H1 (cell line): ENCODE measurements around the gene HSDL2. TPM values are rescaled to one million over a fixed set of nuclear protein-coding genes. Genes with fewer than 3 reads are reported as not detected.

ENCODE experiments used
- CTCF ChIA-PET: fragments of 300-600 bp; sonication (Branson Sonifier 250); formaldehyde crosslinking; loops from one replicate; lab custom pipeline; 2021; ENCODE audit not compliant: partially characterized antibody; lab: Charles Lee
- POLR2A ChIA-PET: fragments of 300-600 bp; sonication (Branson Sonifier 250); formaldehyde crosslinking; loops from one replicate; lab custom pipeline; 2021; ENCODE audit warnings: inconsistent platforms; ENCODE audit not compliant: partially characterized antibody; lab: Charles Lee
- DNase-seq, 2 experiments: peaks; one replicate each; pipeline versions ENCODE4 v3.0.0 to v3.0.0-alpha.2; 2010 to 2022; ENCODE audit warnings: low spot score in 2 of 2, low read depth in 1 of 2, mixed read lengths in 1 of 2
- FAIRE-seq: peaks from 2 replicates; lab custom pipeline; 2011; peaks lifted over from hg19 to GRCh38; lab: Jason Lieb, UNC
- H2AFZ ChIP-seq: 2 replicates; pipeline ENCODE4 v1.8.1; 2012; ENCODE audit warnings: low read length, inconsistent platforms
- H2AK5ac ChIP-seq: 2 replicates; pipeline ENCODE4 v1.6.1; 2013; ENCODE audit warnings: low read depth, low read length
- H2BK120ac ChIP-seq: replicated peaks from 2 replicates; pipeline ENCODE3; 2013; ENCODE audit warnings: low read depth, low read length, inconsistent platforms
- H2BK12ac ChIP-seq: 2 replicates; pipeline ENCODE4 v1.6.1; 2013; ENCODE audit warnings: low read depth, low read length
- H2BK15ac ChIP-seq: 2 replicates; pipeline ENCODE4 v1.6.1; 2013; ENCODE audit warnings: low read length
- H2BK20ac ChIP-seq: 2 replicates; pipeline ENCODE4 v1.6.1; 2013; ENCODE audit warnings: low read length
- H2BK5ac ChIP-seq: 2 replicates; pipeline ENCODE4 v1.6.1; 2013; ENCODE audit warnings: low read depth, low read length
- H3K14ac ChIP-seq: 2 replicates; pipeline ENCODE4 v1.6.1; 2013; ENCODE audit warnings: inconsistent platforms; ENCODE audit not compliant: insufficient read length
- H3K18ac ChIP-seq: 2 replicates; pipeline ENCODE4 v1.6.1; 2013; ENCODE audit warnings: low read length; ENCODE audit errors: extremely low read depth
- H3K23ac ChIP-seq: 2 replicates; pipeline ENCODE4 v1.6.1; 2013; ENCODE audit warnings: inconsistent platforms; ENCODE audit not compliant: insufficient read length
- H3K23me2 ChIP-seq: 2 replicates; pipeline ENCODE4 v1.6.1; 2013; ENCODE audit warnings: low read depth, low read length
- H3K27ac ChIP-seq: 2 replicates; pipeline ENCODE4 v1.6.1; 2011; ENCODE audit warnings: low read depth, low read length, inconsistent platforms
- H3K27me3 ChIP-seq, 4 experiments: replicated peaks in 1 of 4; 1 replicate in 1 of 4; 2 replicates in 3 of 4; pipeline versions ENCODE4 v1.6.1 to v1.8.1; 2011 to 2013; ENCODE audit warnings: low read length in 3 of 4, mild to moderate bottlenecking in 3 of 4, inconsistent platforms in 2 of 4, mixed read lengths in 2 of 4, moderate library complexity in 1 of 4; ENCODE audit not compliant: control insufficient read depth in 3 of 4, insufficient read depth in 3 of 4; ENCODE audit errors: extremely low read depth in 1 of 4
- H3K36me3 ChIP-seq, 4 experiments: 2 replicates each; pipeline versions ENCODE4 v1.6.1 to v1.8.1; 2011 to 2013; ENCODE audit warnings: mild to moderate bottlenecking in 4 of 4, low read length in 3 of 4, moderate library complexity in 2 of 4, control low read depth in 1 of 4, inconsistent platforms in 1 of 4; ENCODE audit not compliant: insufficient read depth in 4 of 4, control insufficient read depth in 2 of 4
- H3K4ac ChIP-seq: replicated peaks from 2 replicates; pipeline ENCODE3; 2013; ENCODE audit warnings: low read length, low read depth, mixed read lengths, inconsistent platforms; ENCODE audit not compliant: insufficient read length
- H3K4me1 ChIP-seq, 4 experiments: replicated peaks in 1 of 4; 1 replicate in 1 of 4; 2 replicates in 3 of 4; pipeline versions ENCODE4 v1.6.1 to v1.8.1; 2011 to 2013; ENCODE audit warnings: low read length in 3 of 4, inconsistent platforms in 2 of 4, mixed read lengths in 1 of 4; ENCODE audit not compliant: insufficient read depth in 4 of 4, control insufficient read depth in 3 of 4
- H3K4me2 ChIP-seq, 2 experiments: 2 replicates each; pipeline versions ENCODE4 v1.6.1 to v1.8.1; 2011 to 2013; ENCODE audit warnings: low read depth in 2 of 2, low read length in 2 of 2, control low read depth in 1 of 2, inconsistent platforms in 1 of 2, mild to moderate bottlenecking in 1 of 2; ENCODE audit not compliant: insufficient read depth in 1 of 2
- H3K4me3 ChIP-seq, 4 experiments: fragments of 200-600, 300-600 bp in 1 of 4; sonication (generic), shearing (Covaris generic), sonication (Bioruptor Twin) in 1 of 4; 2 replicates each; pipeline versions ENCODE4 v1.5.1 to v1.8.1; 2011 to 2016; ENCODE audit warnings: low read length in 4 of 4, low read depth in 3 of 4, control low read depth in 2 of 4, inconsistent platforms in 2 of 4, mild to moderate bottlenecking in 2 of 4, mixed read lengths in 1 of 4, moderate library complexity in 1 of 4; ENCODE audit not compliant: insufficient read depth in 2 of 4; ENCODE audit errors: extremely low read depth in 1 of 4
- H3K56ac ChIP-seq: replicated peaks from 2 replicates; pipeline ENCODE3; 2013; ENCODE audit warnings: low read depth, mild to moderate bottlenecking, mixed read lengths, low read length, inconsistent platforms; ENCODE audit not compliant: insufficient read length
- H3K79me1 ChIP-seq: 2 replicates; pipeline ENCODE4 v1.6.1; 2013; ENCODE audit warnings: low read depth, low read length, control low read depth
- H3K79me2 ChIP-seq, 2 experiments: 2 replicates each; pipeline versions ENCODE4 v1.6.1 to v1.8.1; 2012 to 2013; ENCODE audit warnings: low read length in 2 of 2, mild to moderate bottlenecking in 2 of 2, inconsistent platforms in 1 of 2; ENCODE audit not compliant: insufficient read depth in 2 of 2, control insufficient read depth in 1 of 2
- H3K9ac ChIP-seq, 4 experiments: replicated peaks in 1 of 4; 1 replicate in 1 of 4; 2 replicates in 3 of 4; pipeline versions ENCODE4 v1.6.1 to v1.8.1; 2011 to 2013; ENCODE audit warnings: low read depth in 3 of 4, low read length in 3 of 4, control low read depth in 2 of 4, mild to moderate bottlenecking in 2 of 4, moderate library complexity in 2 of 4, inconsistent platforms in 1 of 4; ENCODE audit errors: extremely low read depth in 1 of 4
- H3K9me3 ChIP-seq, 2 experiments: 2 replicates each; pipeline versions ENCODE4 v1.6.1 to v1.8.1; 2012 to 2013; ENCODE audit warnings: mild to moderate bottlenecking in 2 of 2, moderate library complexity in 2 of 2, control low read depth in 1 of 2, inconsistent platforms in 1 of 2, low read depth in 1 of 2, low read length in 1 of 2, mixed read lengths in 1 of 2; ENCODE audit not compliant: insufficient read depth in 2 of 2
- H4K20me1 ChIP-seq, 2 experiments: replicated peaks in 1 of 2; 2 replicates each; pipeline versions ENCODE3 to v1.8.1; 2011 to 2013; ENCODE audit warnings: inconsistent platforms in 2 of 2, low read length in 2 of 2, mild to moderate bottlenecking in 1 of 2; ENCODE audit not compliant: insufficient read depth in 2 of 2, control insufficient read depth in 1 of 2
- H4K5ac ChIP-seq: 2 replicates; pipeline ENCODE4 v1.6.1; 2013; ENCODE audit warnings: low read length, low read depth, mixed read lengths, inconsistent platforms; ENCODE audit not compliant: insufficient read length
- H4K8ac ChIP-seq: 2 replicates; pipeline ENCODE4 v1.8.0; 2013; ENCODE audit warnings: mild to moderate bottlenecking, moderate library complexity, low read length, inconsistent platforms; ENCODE audit not compliant: insufficient read depth; ENCODE audit errors: extremely low read depth
- H4K91ac ChIP-seq: replicated peaks from 2 replicates; pipeline ENCODE3; 2013; ENCODE audit warnings: low read length, mixed read lengths, inconsistent platforms; ENCODE audit not compliant: insufficient read length
- BCL11A ChIP-seq, 2 experiments: IDR thresholded peaks; one replicate each; pipeline ENCODE4 v1.6.1; 2011; ENCODE audit warnings: low read depth in 2 of 2, low read length in 2 of 2, mild to moderate bottlenecking in 2 of 2
- BRCA1 ChIP-seq: IDR thresholded peaks from 2 replicates; pipeline ENCODE4 v1.6.1; 2012; ENCODE audit warnings: low read depth, low read length, improper control_type of control experiment
- CBX5 ChIP-seq: fragments of 300-800, 300-1000 bp; sonication (generic); IDR thresholded peaks from 2 replicates; pipeline ENCODE4 v1.7.1; 2016; ENCODE audit warnings: antibody characterized with exemption, low read length, low read depth
- EGR1 ChIP-seq: IDR thresholded peaks from 2 replicates; pipeline ENCODE4 v1.6.1; 2011; ENCODE audit warnings: low read depth, low read length, borderline replicate concordance
- GTF2F1 ChIP-seq: IDR thresholded peaks from 2 replicates; pipeline ENCODE4 v1.6.1; 2012; ENCODE audit warnings: low read depth, low read length, improper control_type of control experiment, borderline replicate concordance
- KDM4A ChIP-seq: IDR thresholded peaks from one replicate; pipeline ENCODE4 v1.7.1; 2012; ENCODE audit warnings: low read depth, mild to moderate bottlenecking, moderate library complexity, low read length, inconsistent platforms; ENCODE audit not compliant: severe bottlenecking
- KDM5A ChIP-seq: fragments of 200-600 bp; IDR thresholded peaks from 2 replicates; pipeline ENCODE4 v1.7.1; 2012; ENCODE audit warnings: mild to moderate bottlenecking, low read length, inconsistent platforms, mixed read lengths
- TBP ChIP-seq: IDR thresholded peaks from 2 replicates; pipeline ENCODE4 v1.6.1; 2011; ENCODE audit warnings: low read depth, low read length, improper control_type of control experiment
- TEAD4 ChIP-seq: IDR thresholded peaks from 2 replicates; pipeline ENCODE4 v1.6.1; 2012; ENCODE audit warnings: low read depth, low read length, inconsistent platforms, mixed read lengths
- YY1 ChIP-seq: IDR thresholded peaks from 2 replicates; pipeline ENCODE4 v1.6.1; 2011; ENCODE audit warnings: low read depth, mild to moderate bottlenecking, low read length
- WGBS, 2 experiments: shearing (Covaris generic) in 1 of 2; methylation state at CpG; one replicate each; pipeline versions ENCODE4 v1.1.6 to v1.1.7; 2013 to 2015; ENCODE audit warnings: low lambda C conversion rate in 2 of 2, mixed read lengths in 2 of 2, inconsistent platforms in 1 of 2, low coverage in 1 of 2, missing lambda C conversion rate in 1 of 2; ENCODE audit not compliant: insufficient replicate concordance in 2 of 2, insufficient coverage in 1 of 2, insufficient read length in 1 of 2; ENCODE audit errors: extremely low coverage in 1 of 2, missing lambda C conversion rate in 1 of 2; 5-methylcytosine and 5-hydroxymethylcytosine counted together
- polyA plus RNA-seq, 7 experiments: library from polyadenylated mRNA; depleted of rRNA in 3 of 7; stranded (reverse) in 5 of 7; unstranded in 2 of 7; fragments of >200 nt in 5 of 7; fragments of 200-250 nt in 2 of 7; gene quantifications; 1 replicate in 5 of 7; 2 replicates in 1 of 7; 4 replicates in 1 of 7; pipeline versions ENCODE4 v1.2.1 to v1.2.3, GENCODE V29; 2011 to 2013; ENCODE audit warnings: missing spikeins in 2 of 7, mixed read lengths in 2 of 7
- total RNA-seq: library from RNA; stranded (reverse); fragmentation: NEBNext Ultra II Directional; extraction: Animal tissue kit (Norgen Biotek cat#: 25700); gene quantifications from 2 replicates; pipeline ENCODE4 v1.2.1, GENCODE V29; 2021

HSDL2 gene
- total and polyA plus RNA-seq, 2 of the 8 experiments (the other 6 are each of a cell fraction or from before 2014, with no cell fraction given), result 6.6 to 15.4 TPM

- WGBS, 2 experiments, result 89% methylated on average over 5 of the region's 5 CpGs; no CpG with 5 or more reads in 1 of the 2 experiments
- no peak overlapping the region for H3K56ac ChIP-seq
- no peak overlapping the region for H3K4me3 ChIP-seq
- no peaks in the 10 kb centered on the region for H3K27me3 ChIP-seq
- DNase-seq (no peak), FAIRE-seq (no peak)
- H3K4me1 ChIP-seq, result no peaks in the 10 kb centered on the region
- no peak overlapping the region for H3K4ac ChIP-seq
- no peak overlapping the region for H3K9ac ChIP-seq
- ChIA-PET POLR2A (no interaction called here), CTCF (interaction anchor here (0.9 to 1.7 kb wide), 9 partner anchors 9 to 72 kb away, joined by 3 to 5 read pairs (median 3); no protein-coding TSS in a partner anchor)
- H4K5ac ChIP-seq, result no peak overlapping the region
- no peak overlapping the region for H2BK15ac ChIP-seq
- H2AFZ ChIP-seq, result no peak overlapping the region
- no peak overlapping the region for H3K27ac ChIP-seq
- no peak overlapping the region for H3K18ac ChIP-seq
- H3K23me2 ChIP-seq, result peaks cover 2% of the 10 kb centered on the region; the same call in 1 of the 2 replicates
- no peaks in the 10 kb centered on the region for H3K9me3 ChIP-seq
- H3K36me3 ChIP-seq, result no peaks in the 10 kb centered on the region
- H2BK20ac ChIP-seq, result no peak overlapping the region
- H3K4me2 ChIP-seq, result no peak overlapping the region
- no peak overlapping the region for H3K14ac ChIP-seq
- H2BK5ac ChIP-seq, result no peak overlapping the region
- H4K20me1 ChIP-seq, result no peaks in the 10 kb centered on the region
- H2BK120ac ChIP-seq, result no peak overlapping the region
- H3K23ac ChIP-seq, result no peak overlapping the region
- no peak overlapping the region for H2BK12ac ChIP-seq
- H4K91ac ChIP-seq, result no peak overlapping the region
- no peak overlapping the region for H4K8ac ChIP-seq
- H3K79me2 ChIP-seq, result no peaks in the 10 kb centered on the region
- no peak overlapping the region for H2AK5ac ChIP-seq
- H3K79me1 ChIP-seq, result no peaks in the 10 kb centered on the region
- TF ChIP-seq BRCA1, result no peak
- TF ChIP-seq CBX5, result no peak
- no peak for TF ChIP-seq YY1
- no peak for TF ChIP-seq KDM4A
- TF ChIP-seq KDM5A, result no peak
- no peak for TF ChIP-seq BCL11A (IDR thresholded peaks at IDR 0.05; ENCODE audit: low read depth in 2 of 2, low read length in 2 of 2)
- TF ChIP-seq TBP, result no peak
- no peak for TF ChIP-seq GTF2F1
- TF ChIP-seq EGR1, result no peak
- no peak for TF ChIP-seq TEAD4
Measured at GRCh38 chr9:112433499-112434392, 53.8 kb downstream of the HSDL2 start.
